Stimulated activated CD8-positive, alpha-beta memory T cell treated with anti-CD3 and anti-CD28 coated beads, Interleukin-7, amount 100 ng/mL, for 4 hours (primary cell): ENCODE data around the gene LCLAT1.

Experiments
- DNase-seq, 2 donors: peaks; one replicate each; pipeline ENCODE4 v3.0.0-alpha.2; 2020; ENCODE audit warnings: low read depth in 2 of 2

Gene LCLAT1

GRCh38 chr2:30692829-30693275 lies 245.8 kb downstream of the LCLAT1 start:
- no peak for DNase-seq
